ENCODE data around the gene DIAPH3.

Gene DIAPH3

DNA sequence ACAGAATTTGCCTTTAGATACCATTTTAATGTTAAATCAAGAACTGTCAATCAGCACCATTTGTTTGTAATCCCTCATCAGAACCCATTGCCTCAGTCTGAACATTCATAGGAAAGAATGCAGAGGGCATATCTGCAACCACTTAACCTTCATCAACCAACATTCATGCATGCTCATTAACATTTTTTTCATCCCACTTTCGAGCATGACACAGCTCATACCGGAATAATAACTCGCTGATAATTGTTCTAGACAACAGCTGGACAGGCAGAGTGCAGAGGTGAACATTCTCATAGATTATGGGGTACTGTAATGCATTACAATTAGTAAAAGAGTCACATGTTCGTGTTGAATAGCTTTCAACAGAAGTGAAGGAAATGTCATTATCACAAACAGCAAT, 216.8 kb downstream of the DIAPH3 start:
- no peak for DNase-seq

DNA sequence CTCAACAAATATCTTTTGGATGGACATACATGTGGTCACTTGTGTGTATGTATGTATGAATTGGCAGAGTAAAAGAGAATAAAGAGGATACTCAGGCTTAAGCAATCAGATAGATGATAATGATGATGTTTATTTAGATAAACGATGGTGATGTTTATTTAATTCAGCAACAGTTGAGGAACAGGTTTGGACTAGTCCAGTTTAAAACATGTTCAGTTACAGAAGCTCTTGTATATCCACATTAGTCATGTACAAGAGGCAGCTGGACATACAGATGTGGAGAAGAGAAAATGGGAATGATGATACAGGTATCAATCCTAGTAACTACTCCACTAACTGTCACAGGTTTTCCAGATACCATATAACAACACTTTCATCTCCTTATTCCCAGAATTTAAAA, 232.1 kb downstream of the DIAPH3 start:
- no peak for DNase-seq

DNA sequence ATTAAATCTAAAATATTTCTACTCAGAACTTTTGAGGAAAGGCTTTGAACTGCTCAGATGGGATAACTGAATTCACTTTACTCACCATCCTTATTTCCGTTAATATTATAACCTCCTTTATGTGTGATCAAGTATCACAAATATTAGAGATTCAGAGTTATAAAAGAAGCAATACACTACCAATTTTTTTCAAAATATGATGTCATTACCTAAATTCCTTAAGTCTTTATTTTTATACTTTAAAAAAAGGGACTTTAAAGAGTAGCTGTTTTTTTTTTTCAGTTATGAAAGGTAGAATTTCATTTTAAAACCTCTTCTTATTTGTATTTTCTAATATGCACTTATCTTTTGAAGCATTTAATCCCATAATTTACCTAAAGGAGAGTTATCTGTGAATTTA, 239.5 kb downstream of the DIAPH3 start:
- no peak for DNase-seq

DNA sequence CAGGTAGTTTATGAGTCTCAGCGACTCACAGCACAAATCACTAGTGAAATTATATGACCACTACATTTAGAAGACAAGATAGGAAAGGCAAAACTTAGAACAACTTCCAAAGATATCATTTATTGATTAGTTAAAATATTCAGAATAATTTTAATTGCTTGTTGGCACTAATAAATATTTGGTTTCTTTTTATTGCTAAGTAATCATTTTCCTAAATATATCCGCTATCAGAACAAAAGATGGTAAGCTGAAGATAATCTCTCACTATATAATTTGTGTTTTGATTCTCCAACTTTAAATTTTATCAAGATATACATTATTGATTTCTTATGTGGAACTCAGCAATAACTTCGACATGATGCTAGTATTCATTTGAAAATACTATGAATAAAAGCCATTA, 248.5 kb downstream of the DIAPH3 start:
- no peak for DNase-seq

DNA sequence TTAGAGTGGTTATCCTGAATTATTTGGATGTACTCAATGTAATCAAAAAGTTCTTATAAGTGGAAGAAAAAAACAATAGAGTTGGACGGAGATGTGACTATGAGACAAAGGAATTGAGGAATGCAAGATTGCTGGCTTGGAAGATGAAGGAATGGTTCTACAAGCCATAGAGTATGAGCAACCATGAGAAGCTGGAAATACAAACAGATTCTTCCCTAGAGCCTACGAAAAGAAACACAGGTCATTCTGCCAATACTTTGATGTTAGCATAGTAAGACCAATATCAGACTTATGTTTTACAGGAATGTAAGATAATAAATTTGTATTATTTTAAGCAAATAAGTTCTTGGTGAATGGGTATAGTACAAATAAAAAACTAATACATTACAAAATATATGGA, 249.2 kb downstream of the DIAPH3 start:
- DNase-seq, result no peak

DNA sequence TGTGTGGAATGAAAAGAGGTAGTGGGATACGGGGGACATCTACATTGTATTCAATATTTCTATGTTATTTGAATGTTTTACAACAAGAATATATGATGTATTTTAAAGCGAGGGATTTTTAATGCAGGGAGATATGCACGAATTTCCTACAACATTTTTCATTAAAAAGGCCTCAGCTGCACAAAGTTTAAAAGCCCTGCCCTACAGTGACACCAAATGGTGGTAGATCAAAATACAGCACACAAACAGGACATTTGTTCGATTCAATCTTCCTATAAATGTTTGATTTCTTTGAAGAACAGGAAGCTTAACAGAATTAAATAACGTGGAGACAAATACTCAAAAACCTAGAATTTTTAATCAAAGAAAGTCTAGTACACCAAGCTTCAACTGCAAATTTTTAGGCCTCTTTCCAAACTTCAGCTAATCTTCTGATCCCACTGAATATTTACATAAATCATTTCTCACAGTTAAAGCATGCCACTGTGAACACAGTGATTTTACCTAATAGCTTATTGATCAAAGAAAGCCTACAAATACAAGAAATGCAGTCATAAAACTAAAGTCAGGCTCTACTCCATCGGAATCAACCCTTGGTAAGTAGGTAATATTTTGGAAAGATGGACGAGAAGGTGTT, 257.2 kb downstream of the DIAPH3 start:
- peak; percentile 2 for DNase-seq

DNA sequence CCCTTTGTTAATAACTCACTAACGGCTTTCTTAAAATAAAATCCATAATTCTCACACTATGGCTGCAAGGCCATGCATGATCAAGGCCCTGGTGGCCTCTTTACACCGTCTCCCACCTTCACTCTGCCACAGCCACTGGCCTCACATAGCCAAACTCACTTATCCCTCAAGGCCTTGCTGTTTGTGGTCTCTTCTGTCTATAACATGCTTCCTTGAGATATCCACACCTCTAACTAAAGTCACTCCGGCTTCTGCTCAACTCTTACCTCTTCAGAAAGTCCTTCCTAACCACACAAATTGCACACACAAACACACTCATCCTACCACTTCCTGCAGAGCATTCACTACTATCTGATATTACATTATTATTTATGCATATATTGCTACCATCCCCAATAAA, 262.5 kb downstream of the DIAPH3 start:
- DNase-seq, result no peak

DNA sequence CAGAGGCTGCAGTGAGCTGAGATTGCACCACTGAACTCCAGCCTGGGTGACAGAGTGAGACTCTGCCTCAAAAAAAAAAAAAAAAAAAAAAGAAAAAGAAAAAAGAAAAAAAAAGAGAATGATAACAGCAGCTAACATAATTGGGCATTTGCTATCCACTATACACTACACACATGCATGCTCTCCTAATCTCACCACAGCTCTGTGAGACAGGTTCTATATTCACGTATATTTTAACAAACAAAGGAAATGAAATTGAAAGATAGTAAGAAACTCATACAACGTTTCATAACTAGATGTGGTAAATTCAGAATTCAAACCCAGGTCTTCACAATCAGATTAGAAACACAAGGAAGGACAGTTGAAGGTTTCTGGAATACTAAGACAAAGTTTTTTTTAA, 265.7 kb downstream of the DIAPH3 start:
- DNase-seq, result no peak

DNA sequence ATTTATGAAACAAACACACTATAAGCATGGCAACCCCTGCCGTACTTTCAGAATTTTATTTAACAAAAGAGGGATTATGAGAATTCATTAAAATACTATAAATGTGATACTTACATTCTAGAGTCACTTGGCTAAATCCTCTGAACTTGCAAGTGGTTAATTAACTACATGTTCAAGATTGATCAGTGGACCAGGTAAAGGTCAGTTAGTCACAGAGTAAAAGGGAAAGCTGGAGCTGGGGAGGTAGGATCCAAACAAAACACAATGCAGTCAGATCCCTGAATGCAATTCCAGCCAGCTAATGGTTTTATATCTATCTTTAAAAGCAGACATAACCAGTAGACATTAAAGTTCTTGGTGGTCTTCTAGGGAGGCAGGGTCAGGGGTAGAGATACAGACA, 270.5 kb downstream of the DIAPH3 start:
- no peak for DNase-seq

DNA sequence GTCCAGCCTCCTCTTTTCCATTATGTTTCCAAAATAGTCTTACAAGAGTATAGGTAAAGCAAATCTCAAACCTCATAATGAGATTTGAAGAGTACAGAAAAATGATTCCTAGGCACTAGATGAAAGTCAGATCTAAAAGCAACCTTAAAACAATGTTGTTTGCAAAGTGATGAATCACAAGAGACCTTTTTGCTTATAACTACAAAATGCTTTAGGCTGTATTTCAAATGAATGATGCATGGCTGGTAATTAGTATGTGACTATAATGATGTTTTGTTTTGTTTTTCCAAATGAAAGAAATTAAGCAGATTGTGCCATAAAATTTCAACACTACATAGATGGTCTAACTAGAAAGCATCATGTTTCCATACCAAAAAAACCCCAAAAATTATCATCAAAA, 272.7 kb downstream of the DIAPH3 start:
- no peak for DNase-seq

DNA sequence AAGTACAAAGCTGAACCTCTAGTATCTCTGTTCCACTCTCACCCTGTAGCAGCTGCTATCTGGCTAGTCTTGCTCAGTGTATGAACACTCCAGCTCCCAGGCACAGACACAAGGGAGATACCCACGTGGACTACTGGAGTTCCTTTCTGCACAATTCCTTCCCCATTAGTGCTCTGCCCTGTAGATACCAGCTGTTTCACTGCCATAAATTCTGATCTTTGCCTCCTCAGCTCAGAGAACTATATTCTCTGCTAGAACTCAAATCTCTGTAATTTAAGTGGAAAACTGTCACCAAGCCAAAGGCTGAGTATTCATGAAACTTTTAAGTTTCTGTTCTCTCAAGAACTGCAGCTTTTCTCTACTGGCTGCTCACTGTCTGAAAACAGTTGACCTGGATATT, 273.7 kb downstream of the DIAPH3 start:
- no peak for DNase-seq

DNA sequence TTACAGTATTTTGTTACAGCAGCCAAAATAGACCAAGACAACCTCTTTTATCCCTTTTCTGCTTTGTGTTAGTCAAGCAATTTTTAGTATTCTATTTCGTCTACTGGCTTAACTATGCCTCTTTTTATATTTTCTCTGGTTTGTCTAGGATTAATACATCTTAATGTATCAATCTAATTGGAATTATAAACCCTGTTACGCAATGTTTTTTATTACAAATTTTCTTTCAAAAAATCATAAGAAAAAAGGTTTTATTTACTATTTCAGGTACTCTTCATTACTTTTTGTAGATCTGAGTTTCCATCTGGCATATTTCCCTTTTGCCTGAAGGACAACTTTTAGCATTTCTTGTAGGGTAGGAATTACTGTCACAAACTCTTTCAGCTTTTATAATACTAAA, 275.3 kb downstream of the DIAPH3 start:
- no peak for DNase-seq

DNA sequence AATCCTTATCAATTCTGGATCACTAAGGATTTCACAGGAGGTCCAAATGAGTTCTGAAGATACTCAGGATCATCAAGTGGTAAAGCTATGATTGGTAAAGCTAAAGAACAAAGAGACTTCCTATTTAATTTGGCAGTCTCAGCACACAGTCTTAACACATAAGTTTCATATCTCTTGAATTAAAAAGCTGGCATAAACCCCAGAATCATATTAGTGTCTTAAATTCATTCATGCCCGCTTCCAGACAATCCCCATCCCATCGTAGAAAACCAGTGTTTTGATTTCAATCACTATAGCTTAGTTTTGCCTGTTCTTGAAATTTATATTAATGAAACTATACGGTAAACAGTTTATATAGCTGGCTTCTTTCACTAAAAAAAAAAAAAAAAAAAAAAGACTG, 278.7 kb downstream of the DIAPH3 start:
- DNase-seq, result no peak

DNA sequence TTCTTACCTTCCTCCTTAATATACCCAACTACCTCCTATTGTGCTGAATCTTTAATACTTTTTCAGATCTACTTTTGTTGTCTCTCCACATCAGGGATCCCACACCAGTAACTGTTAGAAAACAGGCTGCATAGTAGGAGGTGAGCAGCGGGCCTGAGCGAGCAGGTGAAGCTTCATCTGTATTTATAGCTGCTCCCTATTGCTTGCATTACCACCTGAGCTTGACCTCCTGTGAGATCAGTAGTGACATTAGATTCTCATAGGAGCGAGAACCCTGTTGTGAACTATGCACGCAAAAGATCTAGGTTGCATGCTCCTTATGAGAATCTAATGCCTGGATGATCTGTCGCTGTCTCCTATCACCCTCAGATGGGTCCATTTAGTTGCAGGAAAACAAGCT, 279.8 kb downstream of the DIAPH3 start:
- no peak for DNase-seq

DNA sequence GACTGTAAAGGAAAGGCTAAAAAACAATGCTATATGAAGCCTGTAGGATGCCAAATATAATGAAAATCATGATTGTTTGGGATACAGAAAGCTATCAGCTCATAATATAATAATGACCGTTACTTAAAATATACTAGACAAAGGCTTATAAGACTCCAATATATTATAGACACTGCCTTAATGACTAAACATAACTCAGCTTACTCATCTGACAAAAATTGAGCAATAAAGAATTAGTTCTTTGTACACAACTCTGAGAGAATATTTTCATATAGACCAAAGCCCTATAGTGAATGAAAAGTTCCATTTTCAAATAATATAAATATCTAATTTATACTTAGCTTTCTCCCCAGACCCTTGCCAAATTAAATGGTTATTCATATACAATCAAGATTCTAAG, 283.3 kb downstream of the DIAPH3 start:
- DNase-seq, result no peak

DNA sequence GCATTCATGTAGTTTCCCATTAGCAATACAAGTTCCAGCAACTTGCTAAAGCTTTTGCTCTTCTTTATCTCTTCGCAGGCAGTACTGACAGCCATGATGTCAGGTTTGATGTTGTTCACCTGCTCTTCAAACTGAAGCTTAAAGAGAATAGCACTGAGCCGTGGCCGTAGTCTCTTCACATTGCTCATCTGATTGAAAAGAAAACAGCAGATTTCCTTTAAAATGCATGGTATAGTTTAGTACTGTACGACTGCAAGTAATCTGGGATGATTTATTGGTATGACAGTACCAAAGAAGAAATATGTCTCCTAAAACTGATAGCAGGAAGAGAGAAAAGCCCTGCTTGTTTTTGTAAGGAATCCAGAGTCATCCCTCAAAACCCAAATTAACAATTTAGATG, 284.4 kb downstream of the DIAPH3 start:
- DNase-seq, result no peak

DNA sequence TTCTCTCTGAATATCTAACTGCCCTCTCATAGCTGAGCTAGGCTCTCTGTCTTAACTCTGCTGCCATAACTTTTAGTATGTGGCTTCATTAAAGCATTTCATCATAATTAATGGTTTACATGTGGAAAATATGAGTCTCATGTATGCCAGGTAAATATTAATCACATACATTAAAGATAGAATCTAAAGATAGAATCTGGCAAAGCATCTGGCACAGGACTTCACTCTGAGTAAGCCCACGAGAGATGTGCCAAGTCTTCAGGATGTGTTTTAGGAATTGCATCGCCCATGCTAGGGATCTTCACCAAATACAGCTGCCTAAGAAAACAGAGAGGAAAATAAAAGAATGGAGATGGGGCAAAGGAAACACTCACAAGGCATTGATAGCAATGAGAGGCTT, 285.8 kb downstream of the DIAPH3 start:
- no peak for DNase-seq

DNA sequence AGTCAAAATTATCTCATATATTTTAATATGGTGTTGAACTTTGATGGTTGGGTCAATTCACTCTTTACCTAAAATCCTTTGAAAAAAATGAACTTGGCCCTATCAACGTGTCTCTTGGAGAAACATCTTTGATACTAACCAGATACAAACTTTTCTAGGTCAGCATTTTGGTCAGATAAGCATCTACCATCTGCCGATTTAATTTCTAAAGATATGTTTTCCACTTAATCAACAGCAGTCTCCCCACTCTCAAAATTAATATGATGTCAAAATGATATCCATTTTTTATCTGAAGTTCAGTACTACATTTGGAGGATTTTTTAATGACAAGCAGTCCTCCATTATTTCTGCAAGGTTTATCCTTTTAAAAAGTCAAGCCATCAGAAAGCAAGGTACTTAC, 288.8 kb downstream of the DIAPH3 start:
- DNase-seq, result no peak

DNA sequence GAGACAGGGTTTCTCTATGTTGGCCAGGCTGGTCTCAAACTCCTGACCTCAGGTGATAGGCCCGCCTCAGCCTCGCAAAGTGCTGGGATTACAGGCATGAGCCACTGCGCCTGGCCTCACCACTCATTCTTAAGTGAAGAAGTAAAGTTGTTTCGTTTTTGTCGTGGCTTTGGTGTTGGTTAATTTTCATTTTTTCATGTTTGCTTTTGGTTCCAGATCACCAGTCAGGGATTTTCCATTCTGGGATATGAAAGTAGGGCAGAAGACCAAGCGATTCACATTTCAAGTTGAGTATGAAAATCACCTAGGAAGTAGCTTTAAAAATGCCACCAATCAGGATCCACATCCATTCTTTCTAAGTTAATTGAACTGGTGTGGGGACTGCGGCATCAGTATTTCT, 289.9 kb downstream of the DIAPH3 start:
- DNase-seq, result no peak

DNA sequence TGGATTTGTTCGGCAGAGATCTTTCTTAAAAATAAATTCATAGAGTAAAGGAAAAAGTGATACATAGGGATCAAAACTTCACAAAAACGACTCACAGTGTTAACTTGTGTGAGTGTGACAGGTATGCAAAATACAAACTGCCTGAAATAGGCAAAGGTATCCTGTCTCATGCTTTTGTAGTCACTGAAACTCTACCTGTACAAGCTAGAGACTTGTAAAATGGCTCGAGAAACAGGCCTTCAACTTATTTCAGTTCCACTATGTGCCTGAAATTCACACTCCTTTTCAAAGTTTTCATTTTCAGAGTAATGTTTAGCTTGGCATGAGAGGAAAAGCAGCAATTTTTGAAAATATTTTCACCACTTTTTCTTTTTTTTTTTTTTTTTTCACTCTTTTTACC, 290.4 kb downstream of the DIAPH3 start:
- DNase-seq, result no peak

DNA sequence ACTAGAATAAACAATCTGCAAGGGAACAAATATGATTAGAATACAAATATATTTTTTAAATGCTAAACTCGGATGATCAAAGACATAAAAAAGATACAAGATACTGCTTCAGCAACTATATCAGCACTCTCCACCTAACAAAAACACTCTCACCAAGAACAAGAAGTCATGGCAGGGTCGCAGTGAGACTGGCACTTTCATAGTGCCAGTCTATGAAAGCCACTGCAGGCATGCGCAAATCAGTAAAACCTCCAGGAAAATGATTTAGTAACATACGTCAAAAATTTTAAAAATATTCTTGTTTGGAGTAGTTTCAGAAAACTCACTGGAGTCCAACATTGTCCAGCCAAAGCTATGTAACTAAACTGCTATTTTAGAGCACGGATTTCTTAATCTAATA, 295.9 kb downstream of the DIAPH3 start:
- no peak for DNase-seq

DNA sequence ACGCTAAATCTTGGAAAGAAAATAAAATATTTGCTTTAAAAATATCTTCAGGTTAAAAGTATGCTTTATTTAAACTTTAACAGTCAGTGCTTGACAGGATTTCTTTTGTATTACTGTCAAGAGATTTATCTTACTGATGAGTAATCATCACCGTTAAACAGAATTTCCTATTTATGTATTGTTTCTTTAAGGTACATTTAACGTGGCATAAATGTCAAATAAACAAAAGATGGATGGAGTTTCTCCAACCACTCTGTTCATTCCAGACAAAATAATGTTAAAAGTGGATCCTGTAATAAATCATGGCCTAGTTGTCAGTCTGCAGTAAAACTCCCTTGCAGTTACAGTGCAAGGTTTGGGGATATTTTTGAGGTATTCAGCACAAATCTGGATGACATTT, 298.3 kb downstream of the DIAPH3 start:
- no peak for DNase-seq

DNA sequence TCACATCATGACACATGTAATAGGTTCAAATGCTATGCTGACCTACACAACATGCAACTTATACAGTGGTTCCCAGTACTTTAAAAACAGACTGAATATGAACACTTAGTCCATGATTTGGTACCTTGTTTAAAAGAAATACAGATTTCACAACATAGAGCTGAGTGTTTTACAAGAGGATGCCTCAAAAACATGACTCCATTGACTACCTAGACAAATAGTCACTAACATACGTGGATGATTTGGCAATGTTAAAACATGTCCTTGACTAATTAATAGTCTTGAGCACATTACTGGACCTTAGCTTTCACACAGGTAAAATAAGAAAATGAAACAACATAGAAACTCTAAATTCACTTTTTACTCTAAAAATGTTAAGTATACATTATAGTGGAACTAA, 300.1 kb downstream of the DIAPH3 start:
- DNase-seq, result no peak

DNA sequence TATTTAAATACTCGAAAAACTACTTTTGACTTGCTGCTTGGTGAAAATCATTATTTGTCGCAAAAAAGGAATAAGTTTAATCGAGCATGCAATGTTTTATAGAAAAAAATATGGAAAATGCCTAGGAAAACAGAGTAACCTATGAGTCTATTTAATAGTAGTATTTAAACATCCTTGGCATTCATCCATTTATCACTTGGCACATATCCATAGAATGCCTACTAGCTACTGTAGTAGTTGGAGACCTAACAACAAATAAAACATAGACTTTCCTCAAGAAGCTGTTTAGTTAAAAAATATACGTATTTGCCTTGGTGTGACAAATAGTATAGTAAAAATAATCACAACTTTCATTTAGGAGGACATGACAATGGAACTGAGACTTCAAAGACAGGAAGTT, 302.1 kb downstream of the DIAPH3 start:
- DNase-seq, result no peak

DNA sequence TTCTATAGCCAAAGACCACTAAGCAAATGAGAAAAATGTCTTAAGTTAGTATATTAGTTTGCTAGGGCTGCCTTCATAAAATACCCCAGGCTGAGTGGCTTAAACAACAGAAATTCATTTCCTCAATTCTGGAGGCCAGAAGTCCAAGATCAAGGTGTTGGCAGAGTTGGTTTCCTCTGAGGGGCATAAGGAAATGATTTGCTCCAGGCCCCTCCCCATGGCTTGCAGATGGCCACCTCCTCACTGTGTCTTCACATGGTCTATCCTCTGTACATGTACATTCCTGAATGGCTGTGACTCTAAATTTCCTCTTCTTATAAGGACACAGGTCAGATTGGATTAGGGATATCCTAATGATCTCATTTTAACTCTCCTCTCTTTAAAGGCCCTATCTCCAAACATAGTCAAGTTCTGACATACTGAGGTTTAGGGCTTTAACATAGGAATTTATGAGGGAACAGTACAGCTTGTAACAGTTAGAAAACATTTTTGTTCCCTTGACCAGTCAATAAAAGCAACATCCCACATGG, 307.4 kb downstream of the DIAPH3 start:
- no peak for DNase-seq
